ENCODE data around the gene NRK.
"Not testable (repeated sequence)": the region's sequence is repeated elsewhere in the genome, so short reads cannot be mapped to it uniquely, and the experiment has no call there.

DNA sequence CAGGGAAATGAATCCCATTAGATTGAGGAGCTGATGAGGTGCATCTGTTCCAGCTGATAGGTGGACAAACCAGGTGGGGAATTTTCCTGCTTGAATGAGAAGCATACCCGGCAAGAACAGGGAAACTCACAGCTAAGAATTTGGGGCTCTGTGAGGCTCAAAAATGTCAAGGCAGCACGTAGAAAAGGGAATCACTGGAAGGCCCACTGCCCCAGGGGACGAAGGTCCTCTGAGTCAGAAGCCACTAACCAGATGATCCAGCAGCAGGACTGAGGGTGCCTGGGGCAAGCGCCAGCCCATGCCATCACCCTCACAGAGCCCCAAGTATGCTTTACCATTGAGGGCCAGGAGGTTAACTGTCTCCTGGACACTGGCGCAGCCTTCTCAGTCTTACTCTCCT, 178.3 kb downstream of the NRK start:
- TF ChIP-seq, protein P1, sequence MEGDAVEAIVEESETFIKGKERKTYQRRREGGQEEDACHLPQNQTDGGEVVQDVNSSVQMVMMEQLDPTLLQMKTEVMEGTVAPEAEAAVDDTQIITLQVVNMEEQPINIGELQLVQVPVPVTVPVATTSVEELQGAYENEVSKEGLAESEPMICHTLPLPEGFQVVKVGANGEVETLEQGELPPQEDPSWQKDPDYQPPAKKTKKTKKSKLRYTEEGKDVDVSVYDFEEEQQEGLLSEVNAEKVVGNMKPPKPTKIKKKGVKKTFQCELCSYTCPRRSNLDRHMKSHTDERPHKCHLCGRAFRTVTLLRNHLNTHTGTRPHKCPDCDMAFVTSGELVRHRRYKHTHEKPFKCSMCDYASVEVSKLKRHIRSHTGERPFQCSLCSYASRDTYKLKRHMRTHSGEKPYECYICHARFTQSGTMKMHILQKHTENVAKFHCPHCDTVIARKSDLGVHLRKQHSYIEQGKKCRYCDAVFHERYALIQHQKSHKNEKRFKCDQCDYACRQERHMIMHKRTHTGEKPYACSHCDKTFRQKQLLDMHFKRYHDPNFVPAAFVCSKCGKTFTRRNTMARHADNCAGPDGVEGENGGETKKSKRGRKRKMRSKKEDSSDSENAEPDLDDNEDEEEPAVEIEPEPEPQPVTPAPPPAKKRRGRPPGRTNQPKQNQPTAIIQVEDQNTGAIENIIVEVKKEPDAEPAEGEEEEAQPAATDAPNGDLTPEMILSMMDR (IDR thresholded peaks at IDR 0.05) = not testable (repeated sequence)
- not testable (repeated sequence) for TF ChIP-seq POLR2A (IDR thresholded peaks at IDR 0.05)
